SH-SY5Y (cell line): ENCODE data around the gene DIAPH3.

Source experiments
- GATA2 ChIP-seq: IDR thresholded peaks from 2 replicates; pipeline ENCODE4 v1.6.1; 2011; ENCODE audit warnings: mild to moderate bottlenecking, low read depth, low read length
- GATA3 ChIP-seq: IDR thresholded peaks from 2 replicates; pipeline ENCODE4 v1.6.1; 2011; ENCODE audit warnings: low read depth, mild to moderate bottlenecking, low read length, moderate library complexity

GRCh38 chr13:60075850-60076249, 87.9 kb downstream of the DIAPH3 start:
- TF ChIP-seq GATA3 (no peak), GATA2 (no peak)
